Right cardiac atrium (tissue), 5 donors: ENCODE measurements around the gene UBTFL1. TPM values are rescaled to one million over a fixed set of nuclear protein-coding genes. Genes with fewer than 3 reads are reported as not detected.
"Not testable (repeated sequence)": the region's sequence is repeated elsewhere in the genome, so short reads cannot be mapped to it uniquely, and the experiment has no call there.

Experiments used
- ATAC-seq, 2 donors: fragments of 200-7000 bp; cut with Tn5 transposase; one replicate each; pipeline versions ENCODE4 v1.8.0 to v1.9.1; 2020; ENCODE audit warnings: moderate library complexity in 2 of 2, mild to moderate bottlenecking in 1 of 2
- DNase-seq, 3 donors: peaks; one replicate each; pipeline ENCODE4 v3.0.0-alpha.2; 2020
- H3K27ac ChIP-seq: one replicate; pipeline ENCODE4 v1.5.1; 2013; ENCODE audit warnings: mild to moderate bottlenecking, low read length, control low read depth, moderate library complexity
- H3K27me3 ChIP-seq: one replicate; pipeline ENCODE4 v1.6.1; 2013; ENCODE audit not compliant: control insufficient read depth, insufficient read depth
- H3K4me1 ChIP-seq: one replicate; pipeline ENCODE4 v1.6.1; 2013; ENCODE audit warnings: low read length; ENCODE audit not compliant: control insufficient read depth, insufficient read depth
- H3K4me3 ChIP-seq: one replicate; pipeline ENCODE4 v1.5.1; 2013; ENCODE audit warnings: low read length, control low read depth
- H3K9me3 ChIP-seq: one replicate; pipeline ENCODE4 v1.6.1; 2013; ENCODE audit warnings: low read length; ENCODE audit not compliant: control insufficient read depth
- WGBS: extraction: QIAGEN DNeasy Blood & Tissue Kit; methylation state at CpG from one replicate; pipeline ENCODE4 v1.1.7; 2013; 5-methylcytosine and 5-hydroxymethylcytosine counted together
- intact Hi-C, 4 donors: fragments of 100-400 bp; cut with DNase I; formaldehyde crosslinking; loops; one replicate each; pipeline versions ENCODE4 v1.11.0 to v1.14.0; 2022 to 2023
- long read RNA-seq, 4 donors: library from polyadenylated mRNA; unstranded; transcript quantifications; one replicate each; pipeline ENCODE4 v2.0.0, GENCODE V29; 2020 to 2021
- polyA plus RNA-seq: library from polyadenylated mRNA; stranded (reverse); fragments of 200-250 nt; gene quantifications from one replicate; pipeline ENCODE4 v1.2.3, GENCODE V29; 2013
- total RNA-seq, 4 donors: library from RNA; stranded (reverse); fragmentation: NEBNext Ultra II Directional; extraction: Animal tissue kit (Norgen Biotek cat#: 25700); gene quantifications; one replicate each; pipeline ENCODE4 v1.2.1, GENCODE V29; 2021
- donor health status: healthy with polysubstance abuse.
- donor health status: DM: no; HTN: yes; CAD: no.
- donor health status: DM: no; HTN: no; CAD: no.
- donor health status: DM: no; HTN: yes; CAD: no; lungs with severe emphysema.
- donor health status: DM: yes; HTN: yes; CAD: no.

The UBTFL1 gene, protein sequence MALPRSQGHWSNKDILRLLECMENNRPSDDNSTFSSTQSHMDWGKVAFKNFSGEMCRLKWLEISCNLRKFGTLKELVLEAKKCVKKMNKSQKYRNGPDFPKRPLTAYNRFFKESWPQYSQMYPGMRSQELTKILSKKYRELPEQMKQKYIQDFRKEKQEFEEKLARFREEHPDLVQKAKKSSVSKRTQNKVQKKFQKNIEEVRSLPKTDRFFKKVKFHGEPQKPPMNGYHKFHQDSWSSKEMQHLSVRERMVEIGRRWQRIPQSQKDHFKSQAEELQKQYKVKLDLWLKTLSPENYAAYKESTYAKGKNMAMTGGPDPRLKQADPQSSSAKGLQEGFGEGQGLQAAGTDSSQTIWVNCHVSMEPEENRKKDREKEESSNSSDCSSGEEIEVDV
- total RNA-seq (not detected), polyA plus RNA-seq (not detected)
- long read RNA-seq, donor 1: 0 reads
- long read RNA-seq, donor 2: 0 reads
- long read RNA-seq, donor 3: 0 reads
- long read RNA-seq, donor 4: 0 reads

DNA sequence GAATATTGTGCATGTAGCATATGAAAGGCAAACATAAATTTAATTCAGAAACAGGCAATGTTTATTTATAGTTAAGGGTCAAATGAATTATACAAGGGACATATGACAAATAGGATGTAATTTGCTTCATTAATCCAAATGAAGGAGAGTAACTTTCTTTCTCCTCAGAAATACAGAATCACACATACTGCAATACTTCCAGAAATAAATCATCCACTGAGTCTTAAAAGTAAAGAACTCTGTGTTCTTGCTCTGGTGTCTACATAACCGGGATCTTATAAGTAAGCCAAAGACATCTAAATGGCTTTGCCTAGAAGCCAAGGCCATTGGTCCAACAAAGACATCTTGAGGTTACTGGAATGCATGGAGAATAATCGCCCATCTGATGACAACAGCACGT is at the start of gene UBTFL1:
Gene UBTFL1, plus strand, starts transcription at position 301 of the 400 bp plus-strand sequence. Its CDS starts 0 bp downstream, at position 301.
- H3K9me3 ChIP-seq, H3K27ac ChIP-seq, ATAC-seq, intact Hi-C loops, H3K4me3 ChIP-seq, H3K27me3 ChIP-seq, DNase-seq, H3K4me1 ChIP-seq: not testable (repeated sequence)
- WGBS: 40% methylated on average over 2 of the region's 3 CpGs

- H3K27ac ChIP-seq, H3K9me3 ChIP-seq, H3K4me3 ChIP-seq, H3K27me3 ChIP-seq, ATAC-seq, intact Hi-C loops, H3K4me1 ChIP-seq: not testable (repeated sequence)
- 30% methylated on average over 13 of the region's 41 CpGs for WGBS
- DNase-seq: peak in 1 of 3 donors; percentile 14
Measured at GRCh38 chr11:90051591-90052209, 34.0 kb upstream of the UBTFL1 start.

- intact Hi-C loops, H3K4me1 ChIP-seq, ATAC-seq, H3K27ac ChIP-seq, DNase-seq, H3K27me3 ChIP-seq, H3K4me3 ChIP-seq, H3K9me3 ChIP-seq: not testable (repeated sequence)
- WGBS: 3% methylated on average over 13 of the region's 33 CpGs
Measured at GRCh38 chr11:90052311-90052710, 33.4 kb upstream of the UBTFL1 start.

DNA sequence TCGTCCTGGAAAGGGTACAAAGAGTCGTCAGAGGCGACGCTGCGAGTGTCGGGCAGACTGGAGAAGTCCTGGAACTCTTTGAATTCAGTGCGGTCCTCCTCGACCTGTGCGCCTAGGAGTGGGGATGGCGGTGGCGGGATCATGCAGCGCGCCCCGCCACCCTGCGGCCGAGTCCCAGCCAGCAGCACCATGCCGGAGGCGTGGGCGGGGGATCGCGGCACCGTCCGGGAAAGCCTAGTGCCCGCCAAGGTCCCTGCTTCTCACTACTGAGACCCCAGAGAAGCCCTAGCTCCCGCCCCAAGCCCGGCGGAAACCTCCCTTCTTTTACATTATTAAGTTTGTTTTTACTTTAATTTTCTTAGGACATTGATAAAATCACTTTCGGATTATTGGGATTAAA is 32.2 kb upstream of the UBTFL1 start:
- H3K9me3 ChIP-seq, ATAC-seq, H3K27ac ChIP-seq, H3K4me1 ChIP-seq, H3K27me3 ChIP-seq, DNase-seq, H3K4me3 ChIP-seq, intact Hi-C loops: not testable (repeated sequence)
- WGBS: 24% methylated on average over 10 of the region's 28 CpGs

GRCh38 chr11:90088731-90089130 is 3.0 kb downstream of the UBTFL1 start:
- H3K4me3 ChIP-seq, intact Hi-C loops, H3K9me3 ChIP-seq, H3K27me3 ChIP-seq, H3K27ac ChIP-seq, H3K4me1 ChIP-seq, ATAC-seq, DNase-seq: not testable (repeated sequence)
- WGBS: 36% methylated on average over 1 of the region's 2 CpGs

DNA sequence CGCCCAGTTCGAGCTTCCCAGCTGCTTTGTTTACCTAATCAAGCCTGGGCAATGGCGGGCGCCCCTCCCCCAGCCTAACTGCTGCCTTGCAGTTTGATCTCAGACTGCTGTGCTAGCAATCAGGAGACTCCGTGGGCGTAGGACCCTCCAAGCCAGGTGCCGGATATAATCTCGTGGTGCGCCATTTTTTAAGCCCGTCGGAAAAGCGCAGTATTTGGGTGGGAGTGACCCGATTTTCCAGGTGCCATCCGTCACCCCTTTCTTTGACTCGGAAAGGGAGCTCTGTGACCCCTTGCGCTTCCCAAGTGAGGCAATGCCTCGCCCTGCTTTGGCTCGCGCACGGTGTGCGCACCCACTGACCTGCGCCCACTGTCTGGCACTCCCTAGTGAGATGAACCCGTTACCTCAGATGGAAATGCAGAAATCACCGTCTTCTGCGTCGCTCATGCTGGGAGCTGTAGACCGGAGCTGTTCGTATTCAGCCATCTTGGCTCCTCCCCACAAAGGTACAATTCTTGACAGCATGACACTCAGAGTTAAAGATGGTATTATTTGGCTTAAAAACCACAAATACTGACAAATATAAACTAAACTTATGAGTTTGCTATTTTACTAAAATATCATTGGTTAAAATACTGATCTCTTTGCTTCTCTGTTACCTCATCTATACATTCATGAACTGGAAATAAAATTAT is 9.6 kb downstream of the UBTFL1 start:
- H3K4me3 ChIP-seq, H3K27ac ChIP-seq, H3K27me3 ChIP-seq, intact Hi-C loops, H3K4me1 ChIP-seq, DNase-seq, ATAC-seq, H3K9me3 ChIP-seq: not testable (repeated sequence)
- 85% methylated on average over 23 of the region's 28 CpGs for WGBS

DNA sequence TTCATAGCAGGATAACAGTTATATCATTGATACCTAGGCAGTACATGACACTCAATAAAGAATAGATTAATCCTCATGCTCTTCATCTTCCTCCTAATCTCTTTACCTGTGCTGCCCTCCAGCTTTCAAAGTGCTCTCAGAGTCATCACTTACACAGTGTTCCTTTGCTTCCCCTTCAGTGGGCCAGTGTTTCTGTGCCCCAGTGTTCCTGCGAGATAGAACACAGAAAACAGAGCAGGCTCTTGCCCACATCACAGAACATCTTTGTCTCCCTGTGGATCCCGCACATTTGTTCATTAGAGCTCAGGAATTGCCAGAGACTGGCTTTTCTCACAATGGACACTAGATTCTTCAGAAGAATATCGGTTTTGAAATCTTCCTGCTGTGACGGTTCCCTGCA is 12.5 kb downstream of the UBTFL1 start:
- intact Hi-C loops, H3K9me3 ChIP-seq, H3K4me3 ChIP-seq, H3K4me1 ChIP-seq, ATAC-seq, DNase-seq, H3K27ac ChIP-seq, H3K27me3 ChIP-seq: not testable (repeated sequence)
- 75% methylated on average over 4 of the region's 4 CpGs for WGBS

DNA sequence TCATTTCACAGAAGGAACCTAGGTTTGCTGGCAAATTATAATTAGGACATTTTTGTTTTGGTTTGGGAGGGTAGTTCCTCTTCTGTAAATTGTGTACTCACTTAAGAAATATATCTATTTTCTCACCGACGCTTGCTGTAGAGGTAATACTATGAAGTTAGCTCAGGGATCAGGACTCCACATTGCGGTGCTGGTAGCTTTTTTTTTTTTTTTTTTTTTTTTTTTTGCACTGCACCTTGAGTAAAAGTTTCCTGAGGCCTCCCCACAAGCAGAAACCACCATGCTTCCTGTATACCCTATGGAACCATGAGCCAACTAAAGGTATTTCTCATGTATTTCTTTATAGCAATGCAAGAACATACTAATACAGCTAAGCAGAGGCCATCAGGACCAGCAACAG is 14.7 kb downstream of the UBTFL1 start:
- no peak for ATAC-seq
- 85% methylated on average over 3 of the region's 3 CpGs for WGBS

GRCh38 chr11:90113541-90113940 is 27.8 kb downstream of the UBTFL1 start:
- WGBS: 7% methylated on average over 2 of the region's 2 CpGs
- DNase-seq (no peak), ATAC-seq (no peak)
- Histone ChIP-seq H3K4me3 (no peak overlapping the region), H3K27ac (no peak overlapping the region), H3K27me3 (no peaks in the 10 kb centered on the region), H3K4me1 (no peaks in the 10 kb centered on the region), H3K9me3 (no peaks in the 10 kb centered on the region)
- intact Hi-C loops: no loop called here

More for the DNA sequence above, 14.7 kb downstream of the UBTFL1 start:
- H3K4me1 ChIP-seq: no peaks in the 10 kb centered on the region
- no peak overlapping the region for H3K4me3 ChIP-seq
- H3K27ac ChIP-seq: no peak overlapping the region
- no peak for DNase-seq
- no peaks in the 10 kb centered on the region for H3K27me3 ChIP-seq
- intact Hi-C loops: no loop called here
- no peaks in the 10 kb centered on the region for H3K9me3 ChIP-seq

DNA sequence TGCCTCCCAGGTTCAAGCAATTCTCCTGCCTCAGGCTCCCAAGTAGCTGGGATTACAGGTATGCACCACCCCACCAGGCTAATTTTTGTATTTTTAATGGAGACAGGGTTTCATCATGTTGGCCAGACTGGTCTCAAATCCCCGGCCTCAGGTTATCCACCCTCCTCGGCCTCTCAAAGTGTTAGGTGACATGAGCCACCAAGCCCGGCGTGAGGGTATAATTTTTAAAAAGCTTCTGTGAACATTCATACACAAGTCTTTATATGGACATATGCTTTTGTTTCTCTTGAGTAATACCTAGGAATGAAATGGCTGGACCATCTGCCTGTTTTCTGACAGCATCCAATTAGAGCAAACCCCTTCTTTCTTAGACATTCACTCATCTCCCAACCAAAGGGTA is 34.4 kb downstream of the UBTFL1 start:
- Histone ChIP-seq H3K27me3 (no peaks in the 10 kb centered on the region), H3K4me3 (no peak overlapping the region), H3K4me1 (no peaks in the 10 kb centered on the region), H3K9me3 (no peaks in the 10 kb centered on the region), H3K27ac (no peak overlapping the region)
- intact Hi-C loops: no loop called here
- WGBS: 94% methylated on average over 4 of the region's 4 CpGs
- no peak for DNase-seq
- ATAC-seq: no peak

DNA sequence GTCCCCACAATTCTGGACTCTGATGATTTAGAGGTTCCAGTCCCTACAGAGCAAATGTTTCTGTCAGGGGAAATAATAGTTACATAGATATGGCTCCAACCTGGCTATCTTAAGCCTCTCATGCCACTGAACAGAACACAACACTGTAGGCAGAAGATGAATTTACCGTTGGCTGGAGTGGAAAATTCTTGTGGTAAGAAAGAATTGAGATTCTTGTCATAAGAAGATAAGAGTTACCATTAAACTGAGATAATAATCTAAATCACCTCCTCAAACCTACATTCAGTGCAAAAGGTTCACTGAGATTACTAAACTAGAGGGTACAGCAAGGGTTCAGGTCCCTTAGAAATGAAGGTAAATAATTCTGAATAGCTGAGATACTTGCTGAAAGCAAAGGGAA is 38.6 kb downstream of the UBTFL1 start:
- intact Hi-C loops: no loop called here

More for the DNA sequence above, 38.6 kb downstream of the UBTFL1 start:
- H3K4me3 ChIP-seq: no peak overlapping the region
- H3K9me3 ChIP-seq: no peaks in the 10 kb centered on the region
- no peaks in the 10 kb centered on the region for H3K27me3 ChIP-seq
- ATAC-seq (no peak), DNase-seq (no peak)
- 47% methylated on average over 1 of the region's 1 CpG for WGBS
- H3K4me1 ChIP-seq: no peaks in the 10 kb centered on the region
- H3K27ac ChIP-seq: no peak overlapping the region
